Posterior vena cava (tissue), 2 donors: ENCODE data around the gene BICC1. TPM values are rescaled to one million over a fixed set of nuclear protein-coding genes. Genes with fewer than 3 reads are reported as not detected.

Source experiments
- DNase-seq: peaks from one replicate; pipeline ENCODE4 v3.0.0-alpha.2; 2020; ENCODE audit warnings: low spot score
- intact Hi-C, 2 donors: fragments of 100-400 bp; cut with DNase I; formaldehyde crosslinking; loops; one replicate each; pipeline versions ENCODE4 v1.14.1 to v1.14.2; 2022 to 2023
- total RNA-seq, 2 donors: library from RNA; stranded (reverse); fragmentation: NEBNext Ultra II Directional; extraction: Animal tissue kit (Norgen Biotek cat#: 25700); gene quantifications; one replicate each; pipeline ENCODE4 v1.2.1, GENCODE V29; 2021
- donor health status: DM: yes; HTN: yes; CAD: no.
- donor health status: DM: yes; HTN: yes; CAD: no.

BICC1 gene
- total RNA-seq, 2 donors from 2014 or later, result 28.5 to 46.5 TPM

DNA sequence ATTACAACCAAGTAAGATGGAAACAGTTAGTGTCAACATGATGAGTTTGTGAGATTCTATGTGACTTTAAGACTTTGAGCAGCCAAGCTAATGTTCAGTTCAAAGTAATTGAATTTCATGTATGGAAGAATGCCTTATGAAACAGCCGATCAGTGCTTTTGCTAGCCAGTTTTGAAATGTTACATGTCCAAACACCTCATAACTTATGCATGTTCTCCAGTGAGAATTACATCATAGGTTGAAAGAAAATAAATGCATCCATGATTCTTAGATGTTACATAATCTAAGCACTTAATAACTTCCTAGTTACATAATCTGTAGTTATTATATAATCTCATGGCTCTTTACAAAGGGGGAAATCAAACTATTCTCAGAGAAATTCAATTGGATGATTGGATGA lies 211.3 kb downstream of the BICC1 start:
- intact Hi-C loops, result no loop called here
- no peak for DNase-seq

DNA sequence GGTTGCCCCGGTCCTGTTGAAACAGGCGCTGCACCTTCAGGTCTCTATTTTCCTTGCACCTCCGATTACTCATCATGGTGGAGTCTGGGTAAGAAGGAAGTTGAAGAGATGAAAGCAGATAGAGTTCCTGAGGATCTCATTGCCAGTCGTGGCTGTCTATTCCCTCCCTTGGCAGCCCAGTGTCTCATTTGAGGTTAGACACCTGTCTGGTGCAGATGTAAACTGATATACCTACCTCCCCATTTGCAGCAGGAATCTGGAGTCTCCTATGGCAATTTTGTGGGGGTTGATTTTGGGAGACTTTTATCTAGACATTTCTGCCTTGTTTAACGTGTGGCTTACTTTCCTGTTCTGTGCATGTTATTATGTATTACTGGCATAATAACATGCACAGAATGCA lies 212.1 kb downstream of the BICC1 start:
- intact Hi-C loops, result no loop called here
- DNase-seq, result no peak

DNA sequence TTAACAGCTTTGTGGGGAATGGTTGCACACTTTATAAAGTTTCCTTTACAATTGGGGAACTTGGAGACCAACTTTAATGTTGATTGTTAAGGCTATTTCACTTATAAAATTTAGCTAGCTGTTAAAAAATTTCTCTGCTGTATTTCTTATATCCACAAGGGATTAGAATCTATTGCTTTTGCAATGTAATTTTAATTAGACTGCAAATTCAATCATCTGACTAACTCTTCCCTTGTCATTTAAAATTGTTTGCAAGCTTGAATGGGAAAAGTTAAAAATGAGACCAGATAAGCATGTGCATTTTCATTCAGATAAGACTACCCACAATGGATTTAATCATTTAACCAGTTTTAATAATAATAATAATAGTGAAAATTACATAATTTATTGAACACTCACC lies 213.2 kb downstream of the BICC1 start:
- no peak for DNase-seq
- intact Hi-C loops, result no loop called here

DNA sequence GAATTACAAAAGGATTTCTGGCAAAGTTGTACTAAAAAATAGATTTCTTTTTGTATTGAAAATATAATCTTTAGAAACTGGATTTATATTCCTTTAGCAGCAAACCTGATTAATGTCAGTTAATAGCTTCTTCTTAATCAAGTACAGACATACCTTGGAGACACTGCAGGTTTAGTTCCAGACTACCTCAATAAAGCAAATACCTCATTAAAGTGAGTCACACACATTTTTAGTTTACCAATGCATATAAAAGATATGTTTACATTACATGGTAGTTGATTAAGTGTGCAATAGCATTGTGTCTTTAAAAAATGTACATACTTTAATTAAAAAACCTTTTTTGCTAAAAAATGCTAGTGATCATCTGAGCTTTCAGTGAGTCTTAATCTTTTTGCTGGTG lies 215.0 kb downstream of the BICC1 start:
- intact Hi-C loops, result no loop called here
- DNase-seq, result no peak

DNA sequence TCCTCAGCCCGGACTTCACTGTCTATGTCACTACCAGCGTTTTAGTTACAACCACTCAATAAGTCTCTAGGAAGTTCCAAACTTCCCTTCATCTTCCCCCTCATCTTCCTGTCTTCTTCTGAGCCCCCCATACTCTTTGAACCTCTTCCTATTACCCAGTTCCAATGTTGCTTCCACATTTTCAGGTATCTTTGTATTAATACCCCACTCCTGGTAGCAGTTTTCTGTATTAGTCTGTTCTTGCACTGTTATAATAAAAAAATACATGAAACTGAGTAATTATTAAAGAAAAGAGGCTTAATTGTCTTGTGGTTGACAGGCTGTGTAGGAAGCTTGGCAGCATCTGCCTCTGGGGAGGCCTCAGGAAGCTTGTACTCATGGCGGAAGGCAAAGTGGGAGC lies 218.6 kb downstream of the BICC1 start:
- intact Hi-C loops, result no loop called here

DNA sequence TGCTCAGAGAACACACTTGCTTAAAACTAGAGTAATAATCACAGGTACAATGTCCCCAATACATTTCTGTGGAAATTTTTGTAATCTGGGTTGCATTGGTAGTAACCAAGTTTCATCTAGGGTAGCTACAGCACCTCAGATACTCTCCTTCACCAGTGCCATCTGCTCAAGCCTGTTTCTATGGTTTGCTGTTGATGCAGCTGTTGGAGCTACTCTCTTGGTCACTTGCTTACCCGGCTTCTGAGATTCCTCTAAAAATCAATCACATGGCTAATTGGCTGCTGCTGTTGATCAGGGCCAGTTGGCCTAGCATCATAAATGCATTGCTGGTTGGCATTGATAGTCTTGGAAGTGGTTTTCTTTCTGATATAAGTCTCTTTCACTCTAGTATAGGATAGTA lies 220.8 kb downstream of the BICC1 start:
- intact Hi-C loops, result no loop called here

More for the DNA sequence above, 218.6 kb downstream of the BICC1 start:
- DNase-seq, result no peak

DNA sequence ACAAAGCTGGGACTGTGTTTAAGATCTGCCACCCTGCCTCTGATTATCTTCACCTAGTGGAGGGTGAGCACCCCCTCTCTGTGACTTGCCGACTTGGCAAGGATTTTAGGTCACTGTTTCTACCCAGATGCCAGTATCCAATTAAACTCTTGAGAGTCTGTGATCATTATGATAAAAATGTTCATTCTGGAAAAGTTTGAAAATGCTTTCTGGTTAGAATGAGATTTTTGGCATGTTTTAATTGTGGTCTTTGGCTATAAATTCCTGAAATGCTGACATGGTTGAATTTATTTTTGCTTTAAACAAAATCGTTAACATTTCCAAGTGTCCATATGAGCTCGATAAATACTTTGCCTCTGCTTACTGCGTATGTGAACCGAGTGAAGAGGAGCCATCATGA lies 221.4 kb downstream of the BICC1 start:
- intact Hi-C loops, result no loop called here
- no peak for DNase-seq

More for the DNA sequence above, 220.8 kb downstream of the BICC1 start:
- DNase-seq, result no peak

DNA sequence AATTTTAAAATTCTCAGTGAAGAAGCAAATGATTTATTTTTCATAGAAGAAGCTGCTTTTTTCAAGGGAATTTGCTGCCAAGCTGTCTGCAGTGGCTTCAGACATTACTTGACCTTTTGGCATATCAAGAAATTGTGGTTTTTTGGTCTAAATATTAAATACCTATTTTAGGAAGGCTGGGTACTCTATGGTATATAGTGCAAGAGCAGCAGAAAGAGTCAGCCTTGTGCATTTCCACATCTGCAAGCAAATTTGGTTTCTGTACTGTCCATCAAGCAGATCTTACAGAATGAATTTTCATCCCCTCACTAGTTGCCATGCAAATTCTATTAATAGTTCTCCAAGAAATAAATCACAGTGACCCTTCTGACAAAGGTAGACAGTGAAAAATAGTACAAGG lies 222.0 kb downstream of the BICC1 start:
- intact Hi-C loops, result no loop called here
- no peak for DNase-seq

DNA sequence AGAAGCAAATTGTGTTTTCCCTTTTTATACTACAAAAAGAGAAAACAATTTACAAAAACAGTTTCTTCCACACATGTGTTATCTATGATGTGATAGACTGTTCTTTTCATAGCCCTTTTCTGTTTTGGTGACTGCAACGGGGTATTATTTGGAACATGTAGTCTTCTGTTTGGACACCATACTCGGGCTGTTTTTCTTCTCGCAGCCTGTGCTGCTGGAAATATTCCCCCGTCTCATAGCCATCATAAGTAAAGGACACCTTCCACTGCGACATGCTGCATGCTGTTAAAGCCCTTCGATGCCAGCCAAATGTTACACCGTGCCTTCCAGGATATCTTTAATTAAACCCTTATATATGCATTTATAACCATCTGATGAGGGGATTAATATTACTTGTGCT lies 222.4 kb downstream of the BICC1 start:
- DNase-seq, result no peak
- intact Hi-C loops, result no loop called here

DNA sequence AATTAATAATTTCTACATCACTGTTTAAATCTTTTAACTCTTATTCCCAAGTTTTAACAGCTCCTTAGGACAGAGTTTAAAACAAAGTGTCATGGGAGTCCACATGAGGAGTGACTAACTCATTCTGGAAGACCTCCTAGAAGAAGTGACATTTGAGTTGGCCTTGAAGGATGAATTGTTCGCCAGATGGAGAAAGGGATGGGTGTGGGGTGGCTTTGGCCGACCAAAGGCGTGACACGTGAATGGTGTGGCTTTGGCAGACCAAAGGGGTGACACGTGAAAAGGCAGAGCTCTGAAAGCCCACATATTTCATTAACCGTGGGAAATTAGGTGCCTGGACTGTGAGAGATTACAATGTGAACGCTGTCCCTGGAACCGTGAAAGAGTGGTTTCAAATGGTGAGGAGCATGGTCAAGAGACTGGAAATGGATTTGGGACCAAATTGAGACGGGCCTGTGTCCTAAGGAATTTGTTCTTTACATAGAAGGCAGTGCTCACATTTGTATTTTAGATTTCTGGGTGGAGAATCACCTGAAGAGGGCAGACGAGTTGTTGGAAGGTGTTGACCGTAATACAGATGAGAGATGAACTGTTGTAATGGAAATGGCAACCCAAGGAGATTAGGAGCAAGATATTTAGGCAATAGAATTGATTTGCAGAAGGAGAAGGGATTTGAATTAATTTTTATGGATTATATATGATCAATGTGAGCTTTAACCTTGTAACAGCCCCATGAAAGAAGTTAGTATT lies 228.1 kb downstream of the BICC1 start:
- DNase-seq, result peak; percentile 85
- intact Hi-C loops, result no loop called here

DNA sequence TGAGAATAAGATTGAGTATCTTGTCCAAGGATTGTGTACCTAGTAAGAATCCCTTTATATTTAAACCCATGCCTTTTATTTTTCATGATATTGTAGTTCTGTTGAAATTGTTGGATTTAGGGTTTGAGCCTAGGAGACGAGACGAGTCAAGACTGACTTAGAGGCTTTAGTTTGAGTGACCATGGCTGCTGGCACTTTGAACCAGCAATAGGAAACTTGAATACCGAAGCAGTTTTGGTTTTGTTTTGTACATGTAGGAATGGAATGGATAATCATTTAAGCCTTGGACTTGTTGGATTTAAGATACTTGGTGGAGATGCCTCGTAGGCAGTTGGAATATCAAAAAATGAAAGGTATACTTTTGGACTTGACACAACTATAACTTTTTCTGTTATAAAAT lies 229.0 kb downstream of the BICC1 start:
- intact Hi-C loops, result no loop called here
- DNase-seq, result no peak

DNA sequence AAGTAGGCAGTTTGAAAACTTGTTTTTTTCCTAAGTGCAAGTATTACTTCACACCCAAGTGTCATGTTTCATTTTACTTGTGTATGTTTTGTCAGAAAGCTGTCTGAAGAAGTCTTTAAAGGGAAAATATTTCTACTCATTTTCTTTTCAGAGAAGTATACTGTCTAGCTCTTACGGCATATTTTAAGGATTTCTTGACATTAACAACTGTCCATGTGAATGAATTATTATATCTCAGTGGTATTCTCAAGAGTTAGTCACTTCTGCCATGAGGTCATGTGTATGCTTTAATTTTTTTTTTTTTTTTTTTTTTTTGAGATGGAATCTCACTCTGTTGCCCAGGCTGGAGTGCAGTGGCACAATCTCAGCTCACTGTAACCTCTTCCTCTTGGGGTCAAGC lies 229.5 kb downstream of the BICC1 start:
- no peak for DNase-seq
- intact Hi-C loops, result no loop called here

DNA sequence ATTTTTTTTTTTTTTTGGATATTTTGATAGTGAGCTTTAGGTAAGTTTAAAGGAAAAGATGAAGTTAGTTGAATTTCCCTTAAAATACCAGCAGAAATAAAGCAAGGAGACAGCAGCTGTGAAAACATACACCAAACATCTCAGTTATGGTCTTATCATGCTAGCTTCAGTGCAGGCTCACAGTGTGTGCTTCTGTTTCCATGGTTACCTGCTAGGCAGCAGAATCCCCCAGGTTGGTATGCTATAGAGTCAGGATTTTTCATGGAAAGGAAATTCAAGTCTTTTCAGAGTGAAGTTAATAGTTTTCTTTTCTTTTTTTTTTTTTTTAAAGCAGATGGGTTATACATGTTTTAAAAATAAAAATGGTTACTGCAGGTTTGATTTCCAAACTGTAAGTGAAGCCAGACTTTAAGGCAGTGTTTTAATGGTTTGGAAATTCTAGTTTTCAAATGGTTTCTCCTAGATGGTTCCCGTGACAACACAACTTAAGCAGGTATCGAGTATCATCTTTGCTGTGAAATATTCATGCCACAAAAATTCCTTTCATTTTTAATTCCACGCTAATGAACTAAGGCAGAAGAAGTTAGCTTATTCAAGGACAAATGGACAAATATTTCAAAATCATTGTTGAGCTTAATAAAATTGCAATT lies 230.9 kb downstream of the BICC1 start:
- DNase-seq, result no peak
- intact Hi-C loops, result no loop called here

DNA sequence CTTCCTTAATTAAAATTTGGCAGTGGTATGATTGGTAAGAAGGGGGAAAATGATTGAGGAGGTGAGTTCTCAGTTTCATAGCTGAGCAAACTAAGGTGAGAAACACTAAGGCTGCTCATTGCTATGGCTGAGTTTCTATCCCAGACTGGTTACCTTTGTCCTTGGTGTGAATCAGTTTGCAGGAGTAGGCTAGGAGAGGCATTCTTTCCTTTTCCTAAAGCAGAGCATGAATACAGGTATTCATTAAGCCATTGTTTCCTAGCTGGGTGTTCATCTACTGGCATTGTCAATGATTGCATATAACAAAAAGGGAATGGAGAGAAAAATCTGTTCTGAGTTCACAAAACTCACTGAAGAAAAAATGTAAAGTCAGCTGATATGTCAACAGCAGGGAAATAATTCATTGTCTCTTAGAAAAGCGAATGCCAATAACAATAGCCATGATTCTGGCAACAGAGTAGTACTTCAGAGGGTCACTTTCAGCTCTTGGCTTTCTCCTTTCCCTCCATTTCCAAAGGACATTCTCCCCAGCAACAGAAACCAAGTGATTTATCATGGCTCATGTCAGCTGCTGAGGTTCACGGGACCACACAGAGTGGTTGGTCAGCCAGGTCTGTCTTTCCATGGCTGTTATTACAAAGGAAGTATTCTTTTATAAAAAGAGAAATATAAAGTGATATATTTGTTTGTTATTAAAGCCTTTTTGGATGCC lies 234.0 kb downstream of the BICC1 start:
- DNase-seq, result no peak
- intact Hi-C loops, result no loop called here

DNA sequence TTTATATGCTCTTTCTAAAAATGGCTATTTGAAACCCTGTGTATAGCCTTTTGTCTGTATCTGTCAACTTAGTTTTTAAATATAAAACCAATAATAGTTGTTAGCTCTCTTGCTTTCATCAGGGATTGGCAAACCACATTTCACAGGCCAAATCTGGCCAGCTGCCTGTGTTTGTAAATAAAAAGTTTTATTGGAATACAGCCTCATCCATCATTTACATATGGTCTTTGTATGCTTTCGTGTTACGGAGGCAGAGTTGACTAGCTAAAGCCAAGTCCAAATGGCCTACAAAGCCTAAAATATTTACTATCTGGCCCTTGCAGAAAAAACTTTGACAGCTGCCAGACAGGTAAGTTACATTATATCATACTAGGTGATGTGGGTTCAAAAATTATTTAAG lies 235.0 kb downstream of the BICC1 start:
- intact Hi-C loops, result no loop called here
- DNase-seq, result no peak

DNA sequence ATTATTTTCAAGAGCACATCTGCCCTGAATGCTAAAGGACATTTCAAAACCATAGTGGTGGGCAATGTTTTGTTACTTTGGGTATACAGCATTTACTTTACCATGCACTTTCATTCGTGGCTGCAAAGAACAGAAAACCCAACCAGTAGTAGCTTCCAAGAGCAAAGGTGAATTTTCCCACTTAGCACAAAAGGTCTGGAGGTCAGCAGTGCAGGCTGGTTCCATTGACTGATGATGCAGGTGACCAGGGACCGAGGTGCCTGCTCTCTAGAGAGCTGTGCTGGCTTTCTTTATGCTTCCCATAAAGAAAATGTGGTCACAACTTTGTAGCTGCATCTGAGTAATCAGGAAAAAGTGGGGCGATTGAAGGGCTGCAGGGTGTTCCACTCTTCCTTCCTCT lies 240.0 kb downstream of the BICC1 start:
- no peak for DNase-seq
- intact Hi-C loops, result no loop called here

DNA sequence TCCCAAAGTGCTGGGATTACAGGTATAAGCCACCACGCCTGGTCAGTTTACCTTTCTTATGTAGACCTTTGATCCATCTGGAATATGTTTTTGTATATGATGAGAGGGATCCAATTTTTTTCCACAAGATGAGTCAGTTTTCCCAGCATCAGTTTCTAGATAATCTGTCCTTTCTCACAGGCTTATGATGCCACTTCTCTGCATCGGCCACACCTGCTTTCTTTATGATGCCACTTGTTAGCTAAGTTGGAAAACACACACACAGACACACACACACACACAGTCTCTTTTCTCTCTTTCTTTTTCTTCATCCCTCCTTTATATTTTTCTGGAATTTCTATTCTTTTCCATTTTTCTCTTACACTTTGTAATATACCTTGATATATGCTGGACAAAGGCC lies 240.8 kb downstream of the BICC1 start:
- intact Hi-C loops, result no loop called here

DNA sequence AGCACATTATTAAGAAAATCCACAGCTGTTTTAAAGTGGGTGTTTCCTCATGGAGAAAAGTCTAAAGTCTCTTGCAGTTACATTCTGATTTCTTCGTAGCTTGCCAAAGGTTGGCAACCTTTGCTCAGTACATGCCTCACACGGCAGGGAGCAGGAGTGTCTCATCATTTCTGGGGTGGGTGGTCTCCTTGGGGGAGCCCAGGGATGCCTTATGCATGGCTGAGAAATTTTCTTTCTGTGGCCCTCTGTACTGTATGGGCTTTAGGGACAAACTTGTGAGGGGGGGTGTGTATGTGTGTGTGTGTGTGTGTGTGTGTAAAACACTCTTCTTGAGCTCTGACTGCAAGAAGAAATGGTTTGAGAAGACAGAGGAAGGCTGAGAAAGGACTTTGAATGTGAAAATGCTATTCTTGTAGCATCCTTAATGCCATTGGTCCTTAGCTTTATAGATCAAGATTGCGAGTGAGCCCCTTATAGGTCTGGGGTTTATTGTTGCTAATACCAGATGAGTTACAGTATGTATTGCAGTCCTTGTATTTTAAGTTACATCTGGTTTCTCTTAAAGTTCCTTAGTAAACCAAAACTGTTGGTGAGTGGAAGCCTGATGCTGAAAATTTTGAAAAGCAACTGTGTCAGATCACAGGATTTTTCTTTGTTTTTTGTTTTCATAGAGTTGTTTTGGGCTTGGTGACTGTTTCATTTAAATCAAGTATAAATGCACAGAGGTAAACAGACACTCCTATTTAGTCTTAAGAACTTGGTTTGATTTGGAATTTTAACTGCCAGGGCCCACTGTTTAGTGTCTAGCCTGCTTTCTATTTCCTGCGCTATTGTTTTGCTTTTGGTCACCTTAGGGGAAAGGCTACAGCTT lies 242.0 kb downstream of the BICC1 start:
- intact Hi-C loops, result no loop called here
- DNase-seq, result no peak

More for the DNA sequence above, 240.8 kb downstream of the BICC1 start:
- no peak for DNase-seq

DNA sequence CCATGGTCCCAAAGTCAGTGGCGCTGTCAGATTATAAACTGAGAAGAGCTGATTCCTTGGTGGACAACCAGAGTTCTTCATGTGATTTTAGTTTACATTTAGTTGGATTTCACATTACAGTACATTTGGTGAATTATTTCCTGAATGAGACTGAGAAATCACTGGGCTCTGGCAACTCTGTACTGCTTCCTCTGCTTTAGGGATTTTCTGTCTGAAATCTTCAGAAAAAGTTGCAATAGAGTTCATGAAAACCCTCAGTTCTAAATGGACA lies 242.6 kb downstream of the BICC1 start:
- DNase-seq, result no peak

DNA sequence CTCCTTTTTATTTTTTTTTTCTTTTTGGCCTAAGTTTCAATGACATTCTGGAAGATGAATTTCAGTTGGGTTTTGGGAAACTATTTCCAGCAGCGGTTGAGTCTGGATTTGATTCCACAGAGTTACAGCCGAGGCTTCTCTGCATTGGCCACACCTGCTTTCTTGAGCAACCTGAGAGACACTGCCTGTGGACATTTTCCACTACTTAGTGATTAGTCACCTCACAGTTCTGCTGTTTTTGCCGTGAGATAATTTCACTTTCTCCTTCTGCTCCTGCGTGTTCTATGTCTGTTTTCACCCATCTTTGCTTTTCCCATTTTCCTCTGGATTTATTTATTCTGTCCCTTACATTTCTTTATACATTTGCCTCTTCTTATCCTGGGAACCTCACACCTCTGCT lies 243.0 kb downstream of the BICC1 start:
- intact Hi-C loops, result no loop called here
- no peak for DNase-seq

More for the DNA sequence above, 242.6 kb downstream of the BICC1 start:
- intact Hi-C loops, result no loop called here
